ENCODE measurements around the gene ST3GAL6. TPM values are rescaled to one million over a fixed set of nuclear protein-coding genes. Genes with fewer than 3 reads are reported as not detected.

ST3GAL6 gene
- total and polyA plus RNA-seq, 10 of the 15 experiments (the other 5 are each of a cell fraction or from before 2014, with no cell fraction given) = 19.5 to 41.2 (median 37.4) TPM

GRCh38 chr3:98779541-98780335, 16.6 kb downstream of the ST3GAL6 start:
- intact Hi-C loops (cut with micrococcal nuclease; ENCODE audit: unreplicated experiment) (no loop called here), in situ Hi-C loops (cut with MboI) (no loop called here)
- DNase-seq (ENCODE audit: low read depth, low spot score) = no peak
- Histone ChIP-seq H2AFZ (ENCODE audit: control insufficient read depth, low read depth, low read length) (no peak overlapping the region), H3K27ac (ENCODE audit: control insufficient read depth, insufficient read depth) (no peak overlapping the region), H3K4me1 (ENCODE audit: control insufficient read depth, insufficient read depth, low read length) (peaks cover 4% of the 10 kb centered on the region), H3K36me3 (ENCODE audit: control insufficient read depth in 2 of 2, insufficient read depth in 2 of 2, low read length in 1 of 2) (peaks cover 2 to 4% of the 10 kb centered on the region in 2 experiments; a peak in 2 of 4 replicates), H3K4me2 (ENCODE audit: control insufficient read depth, insufficient read depth) (no peak overlapping the region), H3K4me3 (no peak overlapping the region), H3K9me3 (replicated peaks; ENCODE audit: control insufficient read depth, insufficient read depth, low read length) (no peaks in the 10 kb centered on the region), H3K27me3 (replicated peaks in 1 of 2; ENCODE audit: control insufficient read depth in 2 of 2, insufficient read depth in 2 of 2, low read length in 1 of 2) (no peaks in the 10 kb centered on the region), H3K9ac (ENCODE audit: control insufficient read depth, insufficient read depth, low read length) (no peak overlapping the region), H4K20me1 (ENCODE audit: control insufficient read depth, insufficient read depth) (no peaks in the 10 kb centered on the region), H3K79me2 (ENCODE audit: control insufficient read depth, insufficient read depth, low read length) (no peaks in the 10 kb centered on the region)
- ChIA-PET RAD21 (ENCODE audit: unreplicated experiment) (interaction anchor here (1.2 kb wide), 1 partner anchor 186 kb away, joined by 3 read pairs; the partner anchor contains the start of gene CPOX), POLR2A (interaction anchor here (1.1 kb wide), 2 partner anchors 9 to 51 kb away, joined by 3 read pairs; no protein-coding TSS in a partner anchor), CTCF (interaction anchor here (0.6 to 1.8 kb wide), 6 partner anchors 10 to 1230 kb away, joined by 3 to 7 read pairs (median 4); no protein-coding TSS in a partner anchor), SMC1A (ENCODE audit: uncharacterized antibody, unreplicated experiment) (interaction anchor here (0.8 to 4.5 kb wide), 8 partner anchors 9 to 177 kb away, joined by 3 to 23 read pairs (median 6); no protein-coding TSS in a partner anchor)
- 99% methylated on average over 4 of the region's 4 CpGs for WGBS (ENCODE audit: insufficient coverage, insufficient replicate concordance, low lambda C conversion rate, missing lambda C conversion rate)
- no peak for FAIRE-seq
- BruUV-seq (replicated peaks) = no TSS peak
- no peak for ATAC-seq
- TF ChIP-seq REST (IDR thresholded peaks at IDR 0.05; ENCODE audit: low read depth, low read length) (no peak), USF1 (IDR thresholded peaks at IDR 0.05; ENCODE audit: borderline replicate concordance, extremely low read length, insufficient read depth, low read depth, low read length) (no peak), HDGF (IDR thresholded peaks at IDR 0.05) (no peak), USF2 (IDR thresholded peaks at IDR 0.05; ENCODE audit: borderline replicate concordance, low read depth, low read length) (no peak), STAT3 (IDR thresholded peaks at IDR 0.05; ENCODE audit: low read depth, low read length) (no peak), BCLAF1 (IDR thresholded peaks at IDR 0.05) (no peak), ATF3 (IDR thresholded peaks at IDR 0.05; ENCODE audit: borderline replicate concordance, extremely low read depth, low read depth, low read length) (no peak), MEF2B (IDR thresholded peaks at IDR 0.05; ENCODE audit: partially characterized antibody, poor library complexity, severe bottlenecking) (no peak), ZBTB33 (IDR thresholded peaks at IDR 0.05) (no peak), NFXL1 (IDR thresholded peaks at IDR 0.05; ENCODE audit: borderline replicate concordance) (no peak)
